Measurements from ENCODE around the gene CYP3A5. TPM values are rescaled to one million over a fixed set of nuclear protein-coding genes. Genes with fewer than 3 reads are reported as not detected.

CYP3A5 gene
- total RNA-seq, 1 donor from 2014 or later = not detected

DNA sequence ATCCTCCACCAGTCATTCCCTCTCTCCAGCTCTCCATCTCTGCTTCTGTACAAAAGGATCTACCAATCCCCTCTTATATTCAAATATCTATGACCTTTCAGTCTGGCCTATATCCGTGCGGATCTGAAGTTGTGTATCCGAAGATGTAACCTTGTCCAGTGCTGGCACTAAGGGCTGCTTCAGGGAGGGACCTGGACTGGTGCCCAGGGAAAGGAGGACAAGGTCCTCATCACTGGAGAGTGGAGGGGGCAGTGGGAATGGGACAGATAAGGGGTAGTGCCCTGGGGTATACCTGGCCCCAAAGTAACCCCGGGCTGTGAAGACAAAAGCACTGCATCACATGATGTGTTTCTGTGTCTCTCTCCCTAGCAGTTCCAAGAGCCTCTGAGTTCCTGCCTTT is 80.0 kb downstream of the CYP3A5 start:
- Histone ChIP-seq H3K4me1 (no peaks in the 10 kb centered on the region), H3K9me3 (replicated peaks) (no peaks in the 10 kb centered on the region), H3K27me3 (ENCODE audit: low read depth) (peaks cover 9% of the 10 kb centered on the region), H3K36me3 (no peaks in the 10 kb centered on the region), H3K27ac (replicated peaks) (no peak overlapping the region), H3K4me3 (no peak overlapping the region)
- DNase-seq = no peak
- intact Hi-C loops (cut with micrococcal nuclease) = no loop called here
- TF ChIP-seq, protein P1, sequence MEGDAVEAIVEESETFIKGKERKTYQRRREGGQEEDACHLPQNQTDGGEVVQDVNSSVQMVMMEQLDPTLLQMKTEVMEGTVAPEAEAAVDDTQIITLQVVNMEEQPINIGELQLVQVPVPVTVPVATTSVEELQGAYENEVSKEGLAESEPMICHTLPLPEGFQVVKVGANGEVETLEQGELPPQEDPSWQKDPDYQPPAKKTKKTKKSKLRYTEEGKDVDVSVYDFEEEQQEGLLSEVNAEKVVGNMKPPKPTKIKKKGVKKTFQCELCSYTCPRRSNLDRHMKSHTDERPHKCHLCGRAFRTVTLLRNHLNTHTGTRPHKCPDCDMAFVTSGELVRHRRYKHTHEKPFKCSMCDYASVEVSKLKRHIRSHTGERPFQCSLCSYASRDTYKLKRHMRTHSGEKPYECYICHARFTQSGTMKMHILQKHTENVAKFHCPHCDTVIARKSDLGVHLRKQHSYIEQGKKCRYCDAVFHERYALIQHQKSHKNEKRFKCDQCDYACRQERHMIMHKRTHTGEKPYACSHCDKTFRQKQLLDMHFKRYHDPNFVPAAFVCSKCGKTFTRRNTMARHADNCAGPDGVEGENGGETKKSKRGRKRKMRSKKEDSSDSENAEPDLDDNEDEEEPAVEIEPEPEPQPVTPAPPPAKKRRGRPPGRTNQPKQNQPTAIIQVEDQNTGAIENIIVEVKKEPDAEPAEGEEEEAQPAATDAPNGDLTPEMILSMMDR (IDR thresholded peaks at IDR 0.05; ENCODE audit: borderline replicate concordance) = no peak

Other genes with a start within 250 kb of the CYP3A5 start
- gene PTCD1, start 241.2 kb downstream of the CYP3A5 start, total RNA-seq = 4.3 TPM
- gene CPSF4, start 241.1 kb downstream of the CYP3A5 start, total RNA-seq = 17.9 TPM
- 834 TPM for gene ATP5MF, start 213.8 kb downstream of the CYP3A5 start, total RNA-seq
- 3.3 TPM for gene ZNF789, start 207.1 kb downstream of the CYP3A5 start, total RNA-seq
- gene ZNF394, start 179.7 kb downstream of the CYP3A5 start, total RNA-seq = 15.6 TPM
- 6.0 TPM for gene ZKSCAN5, start 175.3 kb downstream of the CYP3A5 start, total RNA-seq
- gene FAM200A, start 127.9 kb downstream of the CYP3A5 start, total RNA-seq = 6.4 TPM
- gene ZNF655, start 121.4 kb downstream of the CYP3A5 start, total RNA-seq = 26.1 TPM
- gene TMEM225B, start 81.7 kb downstream of the CYP3A5 start, total RNA-seq = not detected
- gene ZSCAN25, start 63.0 kb downstream of the CYP3A5 start, total RNA-seq = 9.0 TPM
- not detected for gene CYP3A7, start 55.2 kb upstream of the CYP3A5 start, total RNA-seq
- gene CYP3A4, start 104.2 kb upstream of the CYP3A5 start, total RNA-seq = not detected
- not detected for gene CYP3A43, start 148.0 kb upstream of the CYP3A5 start, total RNA-seq
- not detected for gene OR2AE1, start 197.0 kb upstream of the CYP3A5 start, total RNA-seq
- gene TRIM4, start 239.5 kb upstream of the CYP3A5 start, total RNA-seq = 7.1 TPM
- gene GJC3, start 249.6 kb upstream of the CYP3A5 start, total RNA-seq = 0.27 TPM